GM18870 (cell line): Measurements from ENCODE around the gene AFAP1.

Source experiments
- ATAC-seq: cut with Tn5 transposase; IDR thresholded peaks from one replicate; pipeline ENCODE4 v1.9.1; 2021; ENCODE audit warnings: moderate library complexity; ENCODE audit not compliant: unreplicated experiment

AFAP1 gene

GRCh38 chr4:7745301-7745885 is 194.3 kb downstream of the AFAP1 start:
- ATAC-seq = no peak

- ATAC-seq = no peak
Observed at GRCh38 chr4:7744142-7744804, 195.4 kb downstream of the AFAP1 start.

GRCh38 chr4:7742807-7743280 is 196.8 kb downstream of the AFAP1 start:
- ATAC-seq = no peak

- no peak for ATAC-seq
Observed at GRCh38 chr4:7741946-7742806, 197.5 kb downstream of the AFAP1 start.

DNA sequence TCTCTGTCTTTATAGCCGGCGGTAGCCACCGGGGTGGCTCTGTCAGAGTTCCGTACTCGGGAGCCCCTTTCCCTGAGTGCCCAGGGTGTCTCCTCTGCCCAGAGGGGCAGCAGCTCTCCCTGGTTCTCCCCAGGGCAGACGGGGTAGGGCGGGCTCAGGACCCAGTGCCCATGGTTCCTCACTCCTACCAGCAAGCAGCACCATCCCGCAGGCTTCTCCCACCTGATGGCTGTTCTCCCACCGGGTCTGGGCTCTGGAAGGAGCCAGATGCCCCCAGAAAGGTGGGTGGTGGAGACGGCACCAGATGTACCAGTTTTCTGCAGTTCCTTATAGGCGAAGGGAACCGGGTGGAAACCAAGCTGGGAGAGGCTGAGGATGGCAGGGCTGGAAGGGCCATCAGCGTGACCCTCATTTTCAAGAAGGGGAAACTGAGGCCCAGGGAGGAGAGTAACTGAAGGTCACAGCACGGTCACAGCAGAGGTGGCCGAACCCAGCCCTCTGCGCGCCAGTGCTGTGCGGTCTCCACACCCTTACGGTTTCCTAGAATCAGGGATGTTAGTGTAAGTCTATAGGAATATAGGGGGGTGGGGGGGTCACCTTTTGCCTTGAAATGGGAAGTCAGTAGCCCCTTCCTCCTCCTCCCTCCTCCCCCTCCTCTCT is 198.7 kb downstream of the AFAP1 start:
- no peak for ATAC-seq

GRCh38 chr4:7739918-7740865 is 199.5 kb downstream of the AFAP1 start:
- no peak for ATAC-seq

DNA sequence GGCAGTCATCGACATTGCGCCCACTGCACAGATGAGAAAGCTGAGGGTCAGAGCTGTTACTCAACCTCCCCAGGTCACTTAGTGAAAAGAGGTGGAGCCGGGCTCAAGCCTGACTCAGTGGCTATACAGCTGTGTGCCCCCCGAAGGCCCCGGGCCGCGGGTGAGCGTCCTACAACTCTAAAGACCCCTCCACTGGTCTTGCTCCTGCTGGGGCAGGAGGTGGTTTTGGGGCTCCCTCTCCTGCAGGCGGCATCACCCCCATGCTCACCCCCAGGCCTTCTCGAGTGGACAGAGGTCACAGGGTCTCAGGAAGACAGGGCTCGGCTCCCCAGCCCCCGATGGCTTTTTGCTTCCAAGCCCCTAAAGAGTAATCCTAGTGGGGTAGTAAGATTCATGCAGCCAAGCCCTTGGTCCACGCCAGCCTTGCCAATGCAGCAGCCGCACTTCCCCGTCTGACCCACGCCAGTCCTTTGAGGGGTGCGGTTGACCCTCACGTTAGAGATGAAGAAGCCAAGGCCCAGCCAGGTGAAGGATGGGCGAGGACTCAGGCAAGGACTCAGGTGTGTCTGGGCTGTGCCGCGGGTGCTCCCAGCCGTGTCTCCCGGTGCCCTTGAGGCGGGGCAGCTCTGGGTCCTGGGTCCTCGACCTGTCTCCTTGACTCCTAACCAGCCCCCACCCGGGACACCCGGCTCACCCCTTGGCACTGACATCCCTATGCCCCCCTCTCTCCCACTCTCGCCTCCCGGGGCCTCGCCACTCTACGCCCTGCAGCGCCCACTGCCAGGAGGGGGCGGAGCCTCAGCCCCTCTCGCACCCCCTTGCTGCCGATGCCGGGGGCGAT is 200.4 kb downstream of the AFAP1 start:
- ATAC-seq = no peak

GRCh38 chr4:7738458-7739076 is 201.1 kb downstream of the AFAP1 start:
- ATAC-seq = no peak

DNA sequence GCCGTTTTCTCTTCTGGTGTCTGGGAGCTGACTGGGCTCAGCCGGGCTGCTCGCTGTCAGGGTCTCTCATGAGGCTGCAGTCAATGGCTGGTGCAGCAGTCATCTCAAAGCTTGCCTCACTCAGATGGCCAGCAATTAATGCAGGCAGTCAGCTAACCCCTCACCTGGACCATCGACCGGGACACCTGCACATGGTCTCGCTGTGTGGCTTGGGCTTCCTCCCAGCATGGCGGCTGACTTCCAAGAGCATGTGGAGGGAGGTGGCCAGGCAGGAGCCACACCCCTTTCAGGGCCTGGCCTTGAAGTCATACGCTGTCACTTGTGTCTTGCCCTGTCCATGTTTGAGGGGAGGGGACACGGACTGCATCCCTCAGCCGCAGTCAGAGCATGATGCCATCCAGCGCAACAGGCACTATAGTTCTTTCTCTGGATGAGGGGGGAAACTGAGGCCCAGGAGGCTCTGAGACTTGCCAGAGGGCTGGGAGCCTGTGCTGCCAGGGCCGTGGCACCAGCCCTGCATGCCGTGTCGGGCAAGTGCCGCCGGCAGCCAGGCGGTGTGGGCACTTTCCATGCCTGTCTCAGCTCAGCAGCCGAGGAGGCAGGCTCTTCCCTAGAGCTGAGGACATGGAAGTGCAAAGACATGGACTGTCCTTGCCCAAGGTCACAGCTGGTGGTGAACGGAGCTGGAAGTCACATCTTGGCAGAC is 201.8 kb downstream of the AFAP1 start:
- ATAC-seq = no peak

DNA sequence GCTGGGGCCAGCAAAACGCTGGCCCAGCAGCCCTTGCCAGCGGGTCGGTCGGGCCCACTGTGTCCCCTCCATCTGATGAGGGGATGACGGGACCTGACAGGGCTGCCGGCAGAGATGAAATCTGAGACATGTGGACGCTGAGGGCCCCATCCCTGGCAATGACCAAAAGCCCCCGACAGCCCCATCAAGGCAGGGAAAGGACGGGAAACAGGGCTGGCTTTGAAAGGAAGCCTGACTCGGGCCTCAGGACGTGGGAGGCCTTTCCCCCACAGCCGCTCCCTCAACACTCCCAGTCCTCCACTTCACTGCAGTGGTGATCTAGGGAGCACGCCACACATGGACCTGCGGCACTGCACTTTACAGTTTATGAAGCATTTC is 202.4 kb downstream of the AFAP1 start:
- ATAC-seq = no peak

GRCh38 chr4:7736436-7737267 is 203.0 kb downstream of the AFAP1 start:
- ATAC-seq = no peak

DNA sequence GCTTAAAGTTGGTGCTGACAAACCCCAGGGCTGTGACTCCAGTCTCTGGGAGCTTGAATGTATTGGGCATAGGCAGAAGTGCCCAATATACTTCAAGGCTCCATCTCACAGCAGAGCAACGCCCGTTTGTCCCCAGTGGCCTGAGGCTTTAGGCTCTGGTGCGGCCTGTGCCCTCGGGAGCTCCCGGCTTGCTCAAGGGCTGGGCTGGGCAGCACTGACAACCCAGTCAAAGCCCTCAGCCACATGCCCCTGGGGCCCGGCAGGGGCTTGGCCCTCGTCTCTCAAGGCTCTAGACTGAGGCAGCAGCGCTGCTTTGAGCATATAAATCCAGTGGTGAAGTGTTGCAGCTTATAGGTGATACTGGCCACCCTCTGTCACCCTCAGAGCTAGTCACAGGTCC is 203.7 kb downstream of the AFAP1 start:
- no peak for ATAC-seq

DNA sequence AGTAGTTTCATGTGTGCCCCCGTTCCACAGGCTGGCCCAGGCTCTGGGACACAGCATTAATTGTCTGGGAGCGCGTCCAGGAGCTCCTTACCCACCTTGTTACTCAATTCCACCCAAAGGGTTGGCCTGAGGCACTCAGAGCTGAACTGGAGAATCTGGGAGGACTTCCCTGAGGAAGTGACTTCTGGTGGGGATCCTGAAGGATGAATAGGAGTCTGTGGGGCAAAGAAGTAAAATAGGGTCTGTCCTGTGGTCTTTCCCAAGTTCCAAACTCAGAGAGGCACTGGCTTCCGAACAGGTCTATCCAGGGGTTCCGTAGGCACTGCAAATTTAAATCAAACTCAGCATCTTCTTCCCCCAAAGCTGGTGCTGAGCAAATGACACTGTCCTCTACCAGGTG is 204.3 kb downstream of the AFAP1 start:
- no peak for ATAC-seq

DNA sequence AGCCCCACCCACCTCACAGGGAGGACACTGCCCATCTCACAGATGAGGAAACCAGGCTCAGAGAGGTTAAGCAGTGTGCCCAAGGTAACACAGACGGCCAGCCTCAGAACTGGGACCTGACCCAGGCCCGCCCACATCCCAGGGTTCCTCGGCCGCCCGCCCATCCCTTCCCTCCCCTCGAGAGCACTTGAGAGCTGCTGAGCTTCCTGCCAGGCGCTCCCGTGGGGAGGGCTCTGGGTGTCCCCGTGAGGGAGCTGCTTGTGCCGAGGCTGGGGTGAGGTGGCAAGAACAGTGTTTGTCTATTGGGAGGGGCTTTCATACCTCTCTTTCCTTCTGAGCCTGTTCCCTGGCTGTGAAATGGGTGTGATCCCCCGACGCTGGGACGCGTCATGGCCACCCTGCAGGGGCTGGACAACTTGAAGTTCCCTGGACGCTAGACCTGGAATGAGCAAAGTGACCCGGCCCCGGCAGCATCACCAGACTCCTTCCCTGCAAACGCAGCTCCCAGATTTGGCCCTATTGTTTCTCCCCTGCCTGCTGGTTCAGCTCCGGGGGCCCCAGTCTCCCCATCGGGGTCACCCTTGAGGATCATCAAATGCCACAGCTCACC is 204.9 kb downstream of the AFAP1 start:
- no peak for ATAC-seq

- ATAC-seq = no peak
Observed at GRCh38 chr4:7733801-7734650, 205.6 kb downstream of the AFAP1 start.

DNA sequence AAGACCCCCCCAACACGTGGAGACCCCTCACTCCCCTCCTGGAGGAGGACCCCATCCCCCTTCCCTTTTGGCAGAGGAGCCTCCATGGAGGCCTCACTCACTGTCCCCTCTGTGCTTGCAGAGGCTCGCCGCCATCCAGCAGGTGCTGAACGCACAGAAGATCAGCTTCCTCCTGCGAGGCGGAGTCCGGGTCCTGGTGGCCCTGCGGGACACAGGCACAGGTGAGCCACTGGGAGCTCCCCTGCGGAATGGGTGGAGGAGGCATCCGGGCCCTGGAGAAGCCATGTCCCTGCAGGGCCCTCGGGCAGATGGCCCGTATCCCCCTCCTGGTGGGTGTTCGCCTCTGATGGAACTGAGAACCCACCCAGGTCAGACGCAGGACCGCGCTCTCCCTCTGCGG is 206.5 kb downstream of the AFAP1 start:
- no peak for ATAC-seq
